ENCODE measurements around the gene ARHGAP21.

The ARHGAP21 gene

DNA sequence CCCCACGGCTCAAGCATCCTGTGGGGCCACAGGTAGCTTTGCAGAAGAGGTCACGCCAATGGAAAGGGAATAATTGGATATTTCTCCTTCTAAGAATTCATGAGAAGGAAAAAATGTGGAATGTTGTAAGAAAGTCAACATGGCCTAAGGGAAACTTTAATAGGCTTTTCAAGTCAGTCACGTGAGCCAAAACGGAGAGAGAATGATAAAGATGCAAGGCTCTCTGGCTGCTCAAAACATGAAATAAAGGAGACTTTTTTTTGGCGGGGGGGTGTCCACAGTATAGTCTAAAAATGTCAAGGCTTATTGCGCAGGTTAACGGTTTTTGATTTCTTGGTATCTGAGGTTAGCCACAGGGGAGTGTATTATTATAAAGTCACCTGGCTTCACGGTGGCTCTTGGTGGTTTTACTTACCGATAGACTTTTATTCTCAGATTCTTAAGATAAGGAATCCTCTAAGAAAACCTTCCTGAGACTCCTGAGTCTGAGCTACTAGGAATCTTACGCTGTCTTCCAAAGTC, 148.1 kb downstream of the ARHGAP21 start:
- DNase-seq (ENCODE audit: low read depth, low spot score) = no peak

DNA sequence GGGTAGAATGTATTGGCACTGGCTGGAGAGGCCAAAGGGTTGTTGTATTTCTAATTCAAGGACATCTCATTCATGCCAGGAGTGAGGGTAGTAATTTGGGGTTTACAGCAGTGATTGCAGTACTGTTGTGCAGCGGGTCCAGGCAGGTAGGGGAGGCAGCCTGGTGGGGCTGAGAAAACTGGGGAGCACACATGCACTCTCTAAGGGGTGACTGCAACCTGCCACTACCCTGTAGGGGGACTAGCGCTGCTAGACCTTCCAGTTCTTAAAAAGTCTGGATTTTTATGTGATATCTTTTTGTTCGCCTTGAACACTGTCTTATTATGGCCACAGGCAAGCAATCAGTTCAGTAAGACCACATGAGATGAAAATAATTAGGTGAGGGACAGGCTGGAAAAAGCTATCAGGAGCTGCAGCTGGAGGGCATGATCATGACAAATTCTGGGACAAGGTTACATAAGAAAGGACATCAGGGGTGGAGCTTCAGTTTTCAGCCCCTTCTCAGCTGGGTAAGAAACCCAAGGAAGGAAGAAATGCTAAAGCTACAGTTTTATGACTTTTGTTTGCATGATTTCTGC, 149.0 kb downstream of the ARHGAP21 start:
- DNase-seq (ENCODE audit: low read depth, low spot score) = no peak

DNA sequence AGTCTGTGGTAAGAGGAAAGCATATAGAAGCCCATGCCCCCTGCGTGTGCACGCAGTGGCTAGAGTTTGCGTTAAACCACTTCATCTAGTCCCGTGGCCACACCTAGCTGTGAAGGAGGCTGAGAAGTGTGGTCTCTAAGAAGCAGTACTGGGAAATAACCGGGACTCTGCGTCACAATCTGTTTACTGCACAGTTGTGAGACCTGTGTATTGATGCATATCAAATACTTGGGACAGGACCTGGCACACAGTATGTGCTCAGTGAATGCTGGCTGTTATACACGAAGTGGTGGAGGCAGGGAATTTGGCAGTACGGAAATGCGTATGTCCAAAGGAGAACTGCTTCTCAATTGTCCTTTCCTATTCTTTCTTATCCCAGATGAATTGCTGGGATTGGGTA, 149.5 kb downstream of the ARHGAP21 start:
- DNase-seq (ENCODE audit: low read depth, low spot score) = no peak

DNA sequence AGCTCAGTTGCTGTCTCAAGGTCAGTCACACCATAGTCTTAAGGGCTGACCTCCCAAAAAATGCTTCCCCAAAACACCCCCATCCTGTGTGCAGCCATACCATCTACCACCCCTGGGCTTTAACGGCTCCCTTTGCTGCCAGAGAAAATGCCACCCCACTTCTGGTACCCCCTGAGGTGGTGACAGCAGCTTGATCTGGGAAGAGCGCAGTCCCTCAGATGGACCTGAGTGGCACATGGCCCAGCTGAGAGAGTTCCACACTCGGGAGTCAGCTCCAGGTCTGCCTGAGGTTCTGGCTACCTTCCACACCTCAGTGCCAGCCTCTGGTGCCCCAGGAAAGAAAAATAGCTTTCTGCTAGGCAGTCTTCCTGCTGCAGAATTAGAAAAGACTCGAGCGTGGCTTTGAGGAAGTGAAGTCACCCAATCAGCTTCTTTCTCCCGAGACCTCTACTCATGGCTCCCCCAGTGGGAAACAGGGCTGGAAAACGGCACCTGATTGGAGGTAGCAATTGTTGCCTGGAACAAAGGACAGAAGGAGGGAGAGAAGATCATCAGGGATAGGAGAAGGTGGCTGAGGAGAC, 151.7 kb downstream of the ARHGAP21 start:
- DNase-seq (ENCODE audit: low read depth, low spot score) = no peak

DNA sequence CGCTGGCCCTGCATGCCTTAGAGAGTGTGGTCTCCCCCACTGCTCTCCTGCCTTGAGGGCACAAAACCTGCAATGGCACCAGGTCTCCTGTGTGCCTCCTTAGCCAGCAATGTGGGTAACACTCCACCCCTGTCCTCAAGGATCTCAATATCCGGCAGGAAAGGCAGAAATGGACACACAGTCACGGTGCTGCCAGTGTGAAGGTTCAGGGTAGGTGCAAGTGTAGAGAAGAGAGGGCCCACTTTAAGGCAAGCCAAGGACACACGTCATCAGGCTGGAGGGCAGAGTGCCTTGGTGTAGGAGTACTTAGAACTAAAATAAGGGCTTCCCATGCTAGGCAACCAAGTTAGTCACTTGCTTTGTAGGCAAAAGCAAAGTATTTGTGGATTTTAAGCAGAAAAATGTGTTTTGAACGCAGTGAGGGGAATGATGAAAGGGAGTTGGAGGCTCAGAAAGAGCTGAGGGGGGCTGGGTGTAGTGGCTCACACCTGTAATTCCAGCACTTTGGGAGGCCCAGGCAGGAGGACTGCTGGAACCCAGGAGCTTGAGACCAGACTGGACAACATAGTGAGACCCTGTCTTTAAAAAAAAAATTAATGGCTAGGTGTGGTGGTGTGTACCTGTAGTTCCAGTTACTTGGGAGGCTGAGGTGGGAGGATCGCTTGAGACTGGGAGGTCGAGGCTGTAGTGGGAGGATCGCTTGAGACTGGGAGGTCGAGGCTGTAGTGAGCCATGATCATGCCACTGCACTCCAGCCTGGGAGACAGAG, 152.8 kb downstream of the ARHGAP21 start:
- no peak for DNase-seq (ENCODE audit: low read depth, low spot score)

DNA sequence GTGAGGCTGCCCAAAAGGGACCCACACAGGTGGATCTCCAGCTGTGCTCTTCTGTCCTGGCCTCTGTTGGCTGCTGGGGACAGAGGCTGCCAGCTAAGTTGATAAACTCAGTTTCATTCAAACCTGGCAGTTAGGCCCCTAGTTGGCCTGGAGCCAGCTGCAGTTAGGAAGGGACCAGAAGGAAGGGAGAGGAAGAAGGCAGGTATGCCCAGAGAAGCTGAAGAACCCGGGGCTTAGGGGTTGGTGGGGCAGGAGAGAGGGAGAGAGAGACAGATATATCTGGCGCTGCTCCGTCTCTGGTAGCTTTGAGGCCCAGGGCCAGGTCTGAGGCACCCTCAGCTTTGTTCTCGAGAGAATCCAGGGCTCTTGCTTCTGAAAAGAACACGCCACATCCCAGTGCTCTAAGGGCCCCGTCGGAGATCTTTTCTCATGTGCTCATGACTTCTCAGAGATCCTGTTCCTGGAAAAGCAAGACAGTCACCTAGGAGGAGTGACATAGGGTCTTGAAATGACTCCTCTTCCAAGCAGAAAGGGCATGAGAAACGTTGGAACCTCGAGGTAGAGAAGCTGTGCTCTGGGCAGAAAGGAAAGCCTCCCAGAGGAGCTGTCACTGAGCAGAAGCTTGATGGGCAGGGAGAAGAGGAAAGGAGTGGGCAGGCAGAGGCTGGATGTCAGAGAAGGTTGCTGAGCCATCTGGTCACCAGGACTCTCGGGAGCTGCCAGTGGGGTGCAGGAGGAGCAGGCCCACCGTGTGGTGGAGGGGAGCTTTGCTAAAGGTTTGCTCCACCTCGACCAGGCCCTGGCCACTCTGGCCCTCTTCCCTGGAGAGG, 153.6 kb downstream of the ARHGAP21 start:
- DNase-seq (ENCODE audit: low read depth, low spot score) = no peak

DNA sequence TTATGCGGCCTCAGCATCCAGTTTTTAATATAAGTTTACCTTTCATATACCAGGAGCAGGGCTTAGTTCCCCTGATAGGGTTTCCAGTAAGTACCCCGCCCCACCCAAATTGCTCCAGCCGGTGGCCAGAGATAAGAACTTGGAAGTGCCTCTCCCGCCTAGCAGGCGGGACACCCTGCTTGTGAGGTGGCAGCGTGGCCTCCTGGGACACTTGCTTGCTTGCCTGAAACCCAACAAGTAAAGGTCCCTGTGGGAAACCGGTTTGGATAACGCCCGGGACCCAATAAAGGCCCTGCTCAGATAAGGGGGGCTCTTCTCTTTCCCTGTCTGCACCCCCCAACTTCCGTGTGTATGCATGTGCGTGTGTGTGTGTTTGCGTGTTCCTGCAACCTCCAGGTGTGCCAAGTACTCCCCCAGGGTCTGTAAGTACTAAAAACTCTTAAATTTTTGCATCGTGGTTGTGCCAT, 154.3 kb downstream of the ARHGAP21 start:
- no peak for DNase-seq (ENCODE audit: low read depth, low spot score)

DNA sequence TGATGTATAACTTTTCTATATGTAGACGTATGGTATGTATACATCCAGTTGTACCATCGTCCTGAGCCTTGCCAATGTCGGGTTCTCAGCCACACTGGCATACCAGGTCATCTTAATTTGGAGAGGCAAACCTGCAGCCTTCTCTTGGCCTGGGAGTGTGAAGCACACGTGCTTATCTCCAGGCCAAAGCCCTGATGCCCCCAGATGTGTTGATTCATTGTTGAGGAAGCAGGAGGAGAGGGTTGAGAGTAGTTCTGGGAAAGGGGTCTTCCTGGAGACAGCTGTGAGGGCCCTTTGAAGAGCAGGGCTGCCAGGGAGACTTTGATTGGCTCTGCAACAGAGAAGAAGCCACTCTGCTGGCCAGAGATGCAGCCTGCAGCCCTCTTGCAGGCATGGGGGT, 155.6 kb downstream of the ARHGAP21 start:
- DNase-seq (ENCODE audit: low read depth, low spot score) = no peak

DNA sequence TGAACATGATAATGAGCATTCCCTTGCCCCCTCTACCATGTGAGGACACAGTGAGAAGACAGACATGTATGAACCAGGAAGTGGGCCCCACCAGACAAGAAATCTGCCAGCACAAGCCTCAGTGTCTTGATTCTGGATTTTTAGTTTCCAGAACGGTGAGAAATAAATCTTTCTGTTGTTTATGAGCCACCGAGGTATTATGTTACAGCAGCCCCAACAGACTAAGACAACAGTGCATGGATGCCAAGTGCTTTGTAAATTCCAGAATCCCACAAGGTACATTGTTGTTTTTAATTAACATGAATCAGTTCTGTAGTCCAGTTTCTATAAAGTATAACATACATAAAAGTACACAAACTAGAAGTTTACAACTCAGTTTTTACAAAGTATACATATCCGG, 162.2 kb downstream of the ARHGAP21 start:
- no peak for DNase-seq (ENCODE audit: low read depth, low spot score)

DNA sequence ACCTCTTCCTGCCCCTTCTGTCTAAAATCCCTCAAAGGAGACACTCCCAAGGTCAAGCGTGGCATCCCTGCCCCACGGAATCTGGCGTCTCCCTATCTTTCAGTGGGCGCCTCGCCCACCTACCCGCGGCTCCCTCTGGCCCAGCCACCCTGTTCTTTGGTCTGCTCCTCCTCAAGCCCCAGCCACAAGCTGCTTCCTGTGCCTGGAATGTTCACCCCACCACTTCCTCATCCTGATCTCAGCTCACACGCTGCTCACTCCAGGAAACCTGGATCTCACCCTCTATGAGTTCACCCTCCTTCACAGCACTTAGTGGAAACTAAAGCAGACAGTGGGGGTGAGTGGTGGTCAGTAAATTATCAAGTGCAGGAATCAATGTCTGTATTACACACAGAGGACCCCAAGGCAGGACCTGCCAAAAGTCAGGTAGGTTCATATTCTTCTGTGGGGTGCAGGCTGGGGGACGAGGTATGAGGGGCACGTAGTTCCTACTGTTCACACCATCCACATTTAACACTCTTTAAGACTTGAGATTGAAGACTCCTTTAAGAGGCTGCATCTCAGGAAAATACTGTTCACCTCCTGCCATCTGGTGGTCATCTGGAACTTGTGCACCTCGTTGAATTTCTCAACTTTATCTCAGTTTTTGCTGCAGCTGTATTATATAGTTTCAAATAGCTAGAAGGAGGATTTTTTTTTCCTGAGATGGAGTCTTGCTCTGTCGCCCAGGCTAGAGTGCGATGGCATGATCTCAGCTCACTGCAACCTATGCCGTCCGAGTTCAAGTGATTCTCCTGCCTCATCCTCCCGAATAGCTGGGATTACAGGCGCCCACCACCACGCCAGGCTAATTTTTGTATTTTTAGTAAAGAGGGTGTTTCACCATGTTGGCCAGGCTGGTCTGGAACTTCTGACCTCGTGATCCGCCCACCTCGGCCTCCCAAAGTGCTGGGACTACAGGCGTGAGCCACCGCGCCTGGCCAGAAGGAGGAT, 166.6 kb downstream of the ARHGAP21 start:
- DNase-seq (ENCODE audit: low read depth, low spot score) = peak; percentile 23

DNA sequence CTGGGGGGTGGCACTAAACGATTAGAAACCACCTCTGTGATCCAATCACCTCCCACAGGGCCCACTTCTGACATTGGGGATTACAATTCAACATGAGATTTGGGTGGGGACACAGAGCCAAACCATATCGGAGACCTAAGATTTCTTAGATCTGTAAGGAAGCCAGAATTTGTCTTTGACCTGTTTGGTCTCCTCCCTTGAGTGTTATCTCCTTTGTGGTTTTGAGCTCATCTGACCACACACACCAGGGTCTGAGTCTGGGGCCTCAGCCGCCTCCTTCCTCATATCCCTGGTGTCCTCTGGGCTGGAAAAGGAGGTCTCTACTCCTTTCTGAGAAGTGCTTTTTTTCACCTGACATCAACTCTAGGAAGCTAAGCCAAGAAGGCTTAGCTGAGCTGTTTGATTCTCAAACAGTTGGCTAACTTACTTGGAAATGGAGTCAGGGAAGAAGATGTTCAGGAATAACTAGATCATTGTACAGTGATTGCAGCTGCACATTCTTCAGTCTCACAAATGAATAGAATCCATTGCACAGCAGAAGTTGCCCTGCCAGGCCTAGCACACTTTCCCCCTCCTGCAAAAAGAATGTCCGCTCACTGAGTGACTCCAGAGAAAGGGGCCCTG, 167.4 kb downstream of the ARHGAP21 start:
- DNase-seq (ENCODE audit: low read depth, low spot score) = no peak

DNA sequence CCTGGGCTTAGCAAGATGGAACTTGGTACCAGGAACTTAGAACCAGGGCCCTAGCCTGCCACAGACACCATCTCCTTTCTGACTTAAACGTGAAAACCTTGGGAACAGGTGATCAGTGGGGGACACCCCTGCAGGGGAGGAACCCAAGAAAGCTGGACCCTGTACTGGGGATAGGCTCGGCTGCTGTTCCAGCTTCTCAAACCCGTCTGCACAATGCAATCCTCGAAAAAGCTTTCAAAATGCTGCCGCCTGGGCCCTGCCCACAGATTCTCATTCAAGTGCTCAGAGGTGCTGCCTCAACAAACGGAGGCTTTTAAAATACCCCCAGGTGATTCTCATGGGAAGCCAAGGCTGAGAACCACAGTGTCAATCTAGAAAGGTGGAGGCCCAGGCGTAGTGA, 169.7 kb downstream of the ARHGAP21 start:
- no peak for DNase-seq (ENCODE audit: low read depth, low spot score)

DNA sequence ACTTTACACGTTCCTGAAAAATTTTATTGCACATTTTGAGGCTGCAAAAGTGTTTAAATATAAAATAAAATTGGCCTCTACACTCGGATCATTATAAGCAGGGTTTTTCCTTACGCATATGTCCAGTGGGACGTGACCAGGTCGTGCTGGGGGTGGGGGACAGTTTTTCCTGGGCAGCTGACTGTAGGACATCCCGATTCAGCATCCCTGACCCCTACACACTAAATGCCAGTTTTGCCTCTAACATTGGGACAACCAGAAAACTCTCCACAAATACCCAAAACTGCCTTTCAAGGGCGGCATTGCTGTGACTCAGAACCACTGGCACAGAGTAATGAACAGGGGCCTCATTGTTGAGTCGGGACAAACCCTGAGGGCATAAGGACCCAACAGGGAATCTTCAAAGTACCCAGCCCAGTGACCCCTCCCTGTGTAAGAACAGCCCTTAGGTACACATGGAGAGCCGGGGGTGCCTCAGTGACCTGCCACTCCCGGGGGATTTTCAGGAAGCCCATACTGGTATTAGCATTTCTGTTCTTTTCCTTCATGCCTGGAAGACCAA, 170.6 kb downstream of the ARHGAP21 start:
- peak; percentile 51 for DNase-seq (ENCODE audit: low read depth, low spot score)

DNA sequence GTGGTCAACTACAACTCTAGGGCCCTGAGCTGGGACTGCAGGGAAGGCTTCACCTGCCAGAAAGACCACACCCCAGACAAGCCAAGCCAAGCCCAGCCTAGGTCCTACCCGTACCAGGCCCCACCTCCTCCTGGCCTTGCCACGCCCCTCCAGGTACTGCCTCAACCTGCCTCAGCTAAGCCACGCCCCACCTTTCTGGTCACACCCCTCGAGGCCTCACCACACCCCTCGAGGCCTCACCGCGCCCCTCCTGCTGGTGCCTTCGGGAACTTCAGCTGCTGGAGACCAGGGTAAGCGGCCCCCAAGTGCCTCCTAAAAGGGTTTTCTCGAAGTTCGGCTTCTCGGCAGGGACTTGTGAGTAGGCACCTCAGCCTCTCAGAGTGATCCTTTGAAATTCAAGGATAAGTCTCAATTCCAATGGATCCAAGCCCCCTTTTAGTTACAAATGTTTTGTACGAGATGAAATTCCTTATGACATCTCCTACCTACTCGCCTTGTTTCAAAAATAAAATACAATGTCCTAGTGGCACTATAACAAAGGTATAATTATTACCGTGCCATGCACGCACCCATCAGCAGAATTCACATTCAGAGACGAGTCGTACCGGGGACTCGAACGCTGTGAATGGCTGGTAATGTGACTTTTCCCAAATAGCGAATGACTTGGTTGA, 171.2 kb downstream of the ARHGAP21 start:
- peak; percentile 97 for DNase-seq (ENCODE audit: low read depth, low spot score)

DNA sequence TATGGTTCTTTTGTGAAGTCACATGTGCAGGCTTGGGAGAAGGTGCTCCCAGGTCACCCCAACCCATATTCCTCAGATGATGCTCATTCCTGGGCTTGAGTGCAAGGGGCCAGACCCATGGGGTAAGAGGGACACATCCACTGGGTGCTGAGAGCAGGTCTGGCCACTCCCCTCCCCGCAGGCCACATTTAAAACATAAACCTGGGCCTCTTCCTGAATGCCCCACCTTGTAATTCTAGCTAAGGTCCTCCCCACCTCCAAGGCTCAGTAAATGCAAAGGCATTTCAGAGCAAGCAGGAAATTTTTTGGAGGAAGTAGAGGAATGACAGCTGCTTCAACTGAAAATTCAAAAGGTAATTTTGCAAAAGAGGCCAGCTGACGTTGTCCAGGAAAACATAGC, 172.5 kb downstream of the ARHGAP21 start:
- DNase-seq (ENCODE audit: low read depth, low spot score) = no peak

DNA sequence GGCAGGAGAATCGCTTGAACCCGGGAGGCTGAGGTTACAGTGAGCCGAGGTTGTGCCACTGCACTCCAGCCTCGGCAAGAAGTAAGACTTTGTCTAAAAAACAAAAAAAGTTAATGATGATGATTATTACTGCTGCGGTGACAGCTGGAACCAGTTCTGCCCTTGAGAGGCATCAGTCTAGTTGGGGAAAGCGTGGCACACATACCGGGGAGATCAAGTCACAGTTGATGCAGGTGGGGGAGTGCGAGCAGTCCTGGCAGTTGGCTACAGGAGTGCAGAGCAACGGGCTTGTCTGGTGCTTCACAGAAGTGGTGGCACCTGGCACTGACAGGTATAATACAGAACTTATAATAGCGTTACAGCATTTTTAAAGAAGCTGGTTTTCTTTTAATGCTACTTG, 173.0 kb downstream of the ARHGAP21 start:
- no peak for DNase-seq (ENCODE audit: low read depth, low spot score)

DNA sequence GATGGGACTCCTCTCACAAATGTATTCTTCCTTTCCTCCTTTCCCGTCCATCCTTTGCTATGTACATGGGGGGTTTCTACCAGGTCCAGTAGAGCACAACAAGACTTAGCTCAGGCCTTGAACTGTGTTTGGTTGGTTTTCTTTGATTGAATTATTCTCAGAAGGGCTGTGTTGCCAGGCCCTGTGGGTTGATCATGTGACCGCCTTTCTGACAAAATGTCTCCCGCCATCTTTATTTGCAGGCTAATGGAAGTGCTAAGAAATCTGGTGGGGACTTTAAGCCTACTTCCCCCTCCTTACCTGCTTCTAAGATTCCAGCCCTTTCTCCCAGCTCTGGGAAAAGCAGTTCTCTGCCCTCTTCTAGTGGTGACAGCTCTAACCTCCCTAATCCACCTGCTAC, 178.1 kb downstream of the ARHGAP21 start:
- no peak for DNase-seq (ENCODE audit: low read depth, low spot score)

DNA sequence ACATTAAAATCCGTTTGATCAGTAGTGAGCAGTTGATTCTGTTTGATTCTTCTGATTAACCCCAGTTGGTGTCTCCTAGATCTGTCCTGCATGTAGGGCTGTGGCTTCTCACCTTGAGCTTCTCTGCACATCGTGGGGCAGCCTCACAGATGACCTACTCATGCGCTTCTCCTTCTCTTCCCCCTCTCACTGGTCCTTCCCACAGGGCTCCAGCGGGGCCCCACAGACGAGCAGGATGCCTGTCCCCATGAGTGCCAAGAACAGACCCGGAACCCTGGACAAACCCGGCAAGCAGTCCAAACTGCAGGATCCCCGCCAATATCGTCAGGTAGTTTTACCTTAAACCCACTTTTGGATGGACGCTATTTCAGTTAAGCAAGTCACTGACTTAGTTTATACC, 178.9 kb downstream of the ARHGAP21 start:
- DNase-seq (ENCODE audit: low read depth, low spot score) = no peak
